ENCODE results near the gene MED14. TPM values are rescaled to one million over a fixed set of nuclear protein-coding genes. Genes with fewer than 3 reads are reported as not detected.

MED14 gene
- total and polyA plus RNA-seq, 2 of the 4 experiments (the other 2 are of a cell fraction) = 17.6 to 25.9 TPM

DNA sequence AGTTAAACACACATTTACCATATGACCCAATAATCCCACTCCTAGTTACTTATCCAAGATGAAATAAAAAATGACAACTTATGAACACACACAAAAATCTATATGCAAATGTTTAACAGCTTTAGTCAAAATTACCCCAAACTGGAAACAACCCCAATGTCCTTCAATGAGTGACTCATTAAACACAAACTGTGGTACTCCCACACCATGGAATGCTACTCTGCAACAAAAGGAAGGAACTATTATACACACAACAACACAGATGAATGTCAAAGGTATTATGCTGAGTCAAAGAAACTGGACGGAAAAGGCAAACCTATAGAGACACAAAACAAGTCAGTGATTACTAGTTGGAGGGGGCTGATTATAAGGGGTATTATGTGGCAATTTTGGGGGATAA lies 40.5 kb downstream of the MED14 start:
- no peak overlapping the region for H2AFZ ChIP-seq (replicated peaks; ENCODE audit: low read length, poor library complexity)
- H3K56ac ChIP-seq (ENCODE audit: extremely low read depth, insufficient read depth, low read length) = no peak overlapping the region
- H3K18ac ChIP-seq (ENCODE audit: low read depth, low read length) = no peak overlapping the region
- H2BK15ac ChIP-seq (ENCODE audit: low read depth, low read length) = no peak overlapping the region
- peak; percentile 26 for DNase-seq
- H2BK5ac ChIP-seq (ENCODE audit: low read depth, low read length, poor library complexity, severe bottlenecking) = no peak overlapping the region
- H2AK5ac ChIP-seq (ENCODE audit: low read depth, low read length) = no peak overlapping the region
- H3K4me2 ChIP-seq (ENCODE audit: low read depth, low read length) = no peak overlapping the region
- no peak overlapping the region for H4K5ac ChIP-seq (ENCODE audit: low read depth, low read length)
- H3K14ac ChIP-seq (replicated peaks; ENCODE audit: low read depth, low read length) = no peak overlapping the region
- no peak overlapping the region for H2AK9ac ChIP-seq (replicated peaks; ENCODE audit: low read depth, low read length, poor library complexity)
- no CpG with 5 or more reads among the region's 1 CpG for WGBS, 2 experiments (ENCODE audit: extremely low coverage in 2 of 2, insufficient read length in 1 of 2)
- H4K8ac ChIP-seq (ENCODE audit: low read depth in 2 of 2, low read length in 2 of 2) = no peak overlapping the region
- H4K91ac ChIP-seq (ENCODE audit: insufficient read depth, low read depth, low read length) = no peak overlapping the region
- H2BK20ac ChIP-seq (ENCODE audit: low read depth, low read length) = no peak overlapping the region
- intact Hi-C loops (cut with micrococcal nuclease) (no loop called here), dilution Hi-C loops (cut with HindIII; ENCODE audit: low sequenced_read_pairs, unreplicated experiment) (no loop called here), in situ Hi-C loops (cut with MboI; ENCODE audit: low sequenced_read_pairs) (no loop called here)
- no peak overlapping the region for H3K9ac ChIP-seq (ENCODE audit: low read depth, low read length)
- H3K9me3 ChIP-seq (ENCODE audit: control insufficient read depth, insufficient read depth, low read length) = no peaks in the 10 kb centered on the region
- BruUV-seq (replicated peaks) = no TSS peak
- H3K36me3 ChIP-seq (ENCODE audit: control insufficient read depth, insufficient read depth, low read length) = peaks cover 4% of the 10 kb centered on the region; the same call in 1 of the 2 replicates
- no peak overlapping the region for H3K4me3 ChIP-seq (ENCODE audit: insufficient read depth, low read depth, low read length)
- ChIA-PET CTCF (no interaction called here), POLR2A (ENCODE audit: unreplicated experiment) (no interaction called here)
- no peak overlapping the region for H3K23ac ChIP-seq (ENCODE audit: low read depth, low read length)
- ATAC-seq (ENCODE audit: low read depth) = peak; percentile 37; the same call in 1 of the 2 replicates
- H2BK120ac ChIP-seq (ENCODE audit: low read depth, low read length) = no peak overlapping the region
- TF ChIP-seq CHD1 (IDR thresholded peaks at IDR 0.05; ENCODE audit: low read depth, low read length) (no peak), MAFK (IDR thresholded peaks at IDR 0.05; ENCODE audit: low read depth, low read length) (peak; percentile 38; the same call in 1 of the 2 replicates)
- no peaks in the 10 kb centered on the region for H3K9me1 ChIP-seq (ENCODE audit: insufficient read depth, low read length)
- H3K27ac ChIP-seq (ENCODE audit: insufficient read depth, low read length) = no peak overlapping the region
- no peak overlapping the region for H3K4ac ChIP-seq (ENCODE audit: low read depth, low read length)
- H3K27me3 ChIP-seq (ENCODE audit: control insufficient read depth, insufficient read depth, low read length) = peaks cover 1% of the 10 kb centered on the region; the same call in 1 of the 2 replicates
- no peaks in the 10 kb centered on the region for H3K79me1 ChIP-seq (ENCODE audit: low read depth in 1 of 2, low read length in 2 of 2)
- H3K4me1 ChIP-seq (ENCODE audit: control insufficient read depth, insufficient read depth, low read length) = no peaks in the 10 kb centered on the region
- H4K20me1 ChIP-seq (ENCODE audit: insufficient read depth, low read length) = no peaks in the 10 kb centered on the region

Measured in IMR-90 (cell line).